GM12872 (cell line): Measurements from ENCODE around the gene CFAP45.
A peak's percentile ranks its signal among the peaks of the same experiment; 100 is the strongest.

Source experiments
- CTCF ChIP-seq: IDR thresholded peaks from 3 replicates; pipeline ENCODE4 v1.5.1; 2011; ENCODE audit warnings: low read depth, mild to moderate bottlenecking, low read length, moderate library complexity; ENCODE audit not compliant: insufficient read depth

CFAP45 gene

GRCh38 chr1:159835862-159836525, 64.0 kb downstream of the CFAP45 start:
- 0 out of 3 replicates have a peak, but pooled peaks have one; percentile 7 for TF ChIP-seq CTCF

DNA sequence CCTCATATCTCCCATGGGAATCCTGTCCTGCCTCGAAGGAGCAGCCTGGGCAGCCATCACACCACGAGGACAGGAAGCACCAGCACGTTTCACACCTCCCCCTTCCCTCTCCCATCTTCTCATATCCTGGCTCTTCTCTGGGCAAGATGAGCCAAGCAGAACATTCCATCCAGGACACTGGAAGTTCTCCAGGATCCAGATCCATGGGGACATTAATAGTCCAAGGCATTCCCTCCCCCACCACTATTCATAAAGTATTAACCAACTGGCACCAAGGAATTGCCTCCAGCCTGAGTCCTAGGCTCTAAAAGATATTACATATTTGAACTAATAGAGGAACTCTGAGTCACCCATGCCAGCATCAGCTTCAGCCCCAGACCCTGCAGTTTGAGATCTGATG, 64.6 kb downstream of the CFAP45 start:
- no peak for TF ChIP-seq CTCF

DNA sequence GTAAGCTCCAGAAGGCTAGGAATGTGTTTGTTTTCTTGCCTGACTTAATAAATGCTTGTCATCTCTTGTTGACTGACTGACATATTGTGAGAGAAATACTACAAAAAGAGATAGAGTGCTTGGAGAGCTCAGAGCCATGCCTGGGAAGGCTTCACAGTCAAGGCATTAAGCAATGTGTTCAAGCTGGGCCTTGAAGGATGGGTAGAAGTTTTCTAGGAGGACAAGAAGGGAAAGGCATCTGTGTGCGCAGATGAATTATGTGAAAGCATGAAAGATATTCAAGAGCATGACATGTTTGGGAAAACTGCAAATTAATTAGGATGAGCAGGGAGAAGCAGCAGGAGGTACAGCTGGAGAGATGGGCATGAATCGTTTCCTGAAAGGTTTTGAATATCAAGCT, 67.7 kb downstream of the CFAP45 start:
- TF ChIP-seq CTCF = no peak

DNA sequence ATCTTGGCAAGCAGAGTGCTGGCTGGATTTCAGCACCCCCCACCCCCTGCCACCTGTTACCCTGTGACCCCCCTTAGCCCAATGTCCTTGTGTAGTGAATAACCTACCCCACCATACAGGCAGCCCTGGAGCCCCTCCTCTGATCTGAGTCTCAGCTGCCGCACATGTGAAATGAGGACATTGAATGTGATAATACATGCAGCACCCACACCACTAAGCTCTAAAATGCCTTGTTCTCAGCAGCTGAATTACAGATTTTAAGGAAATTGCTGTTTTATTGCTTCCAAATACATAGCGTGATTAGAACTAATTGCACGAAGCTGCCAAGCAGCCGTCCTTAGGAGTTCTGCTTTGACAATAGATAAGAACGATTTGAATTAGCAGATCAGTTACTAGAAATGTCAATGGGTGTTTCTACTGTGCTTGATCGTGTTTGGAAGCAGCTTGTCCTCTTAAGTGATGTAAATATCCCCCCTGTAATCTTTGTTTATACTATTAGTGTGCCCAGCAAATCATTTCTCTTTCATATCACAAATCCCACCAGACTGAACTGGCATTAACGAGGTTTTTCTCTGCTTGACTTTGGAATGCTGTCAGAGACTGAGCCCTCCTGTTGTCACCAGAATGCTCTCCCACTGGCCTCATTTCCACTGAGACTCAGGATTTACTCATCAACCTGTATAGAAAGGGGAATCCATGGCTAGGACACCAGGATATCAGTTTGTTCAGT, 68.4 kb downstream of the CFAP45 start:
- no peak for TF ChIP-seq CTCF

GRCh38 chr1:159830722-159831121, 69.2 kb downstream of the CFAP45 start:
- no peak for TF ChIP-seq CTCF

GRCh38 chr1:159829822-159830465, 70.0 kb downstream of the CFAP45 start:
- no peak for TF ChIP-seq CTCF

- TF ChIP-seq CTCF = peak; percentile 59
Observed at GRCh38 chr1:159829273-159829634, 70.7 kb downstream of the CFAP45 start.
